A549 treated with Hydrocortisone at 1 μM for 4 hours (cell line): ENCODE data around the gene KLF2. TPM values are rescaled to one million over a fixed set of nuclear protein-coding genes. Genes with fewer than 3 reads are reported as not detected.

Experiments used
- total RNA-seq: library from RNA; stranded (reverse); fragments of 200-300 nt; extraction: Qiagen RNA extraction; gene quantifications from 5 replicates; pipeline ENCODE4 v1.2.3, GENCODE V29; 2022

Gene KLF2
- total RNA-seq, result 15.4 to 33.7 TPM (median 25.2 TPM) in 5 replicates

DNA sequence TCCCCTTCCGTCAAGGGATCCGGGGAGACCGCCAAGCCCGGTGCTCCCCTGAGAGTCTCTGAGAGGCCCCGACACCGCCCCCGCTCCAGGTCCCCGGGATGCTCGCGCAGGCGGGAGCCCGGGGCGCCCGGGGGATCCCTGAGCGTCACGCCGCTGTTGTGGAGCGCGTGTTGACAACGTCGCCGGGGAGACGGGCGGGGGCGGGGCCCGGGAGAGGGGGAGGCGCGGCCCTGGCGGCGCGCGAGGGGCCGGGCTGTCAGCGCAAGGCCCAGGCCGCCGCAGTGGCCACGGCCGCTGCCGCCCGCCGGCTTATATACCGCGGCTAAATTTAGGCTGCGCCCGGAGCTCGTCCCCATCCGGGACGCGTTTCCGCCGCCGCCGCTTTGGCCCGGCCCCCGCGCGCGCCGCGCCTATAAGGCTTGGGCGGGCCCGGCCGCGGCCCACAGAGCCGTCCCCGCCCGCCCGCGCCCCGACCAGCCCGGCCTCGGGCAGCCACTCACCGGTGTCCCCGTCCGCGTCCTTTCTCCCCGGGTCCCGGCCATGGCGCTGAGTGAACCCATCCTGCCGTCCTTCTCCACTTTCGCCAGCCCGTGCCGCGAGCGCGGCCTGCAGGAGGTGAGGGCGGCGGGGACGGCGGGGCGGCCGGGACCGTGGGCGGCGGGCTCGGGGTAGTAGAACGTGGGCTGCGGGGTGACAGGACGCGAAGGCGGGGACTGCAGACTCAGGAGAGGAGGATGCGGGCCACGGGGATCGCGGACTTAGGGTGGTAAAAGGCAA is at the start of gene KLF2:
Gene KLF2, plus strand, starts transcription at position 443 of the 777 bp plus-strand sequence. Its CDS starts 98 bp downstream, at position 541.

Other genes starting within 250 kb of the KLF2 start
- gene TPM4, start 248.3 kb upstream of the KLF2 start, total RNA-seq, result 389 to 533 TPM (median 474 TPM) in 5 replicates
- gene RAB8A, start 212.9 kb upstream of the KLF2 start, total RNA-seq, result 48.6 to 105 TPM (median 50.6 TPM) in 5 replicates
- gene HSH2D, start 181.1 kb upstream of the KLF2 start, total RNA-seq, result not detected in 5 replicates
- gene CIB3, start 151.3 kb upstream of the KLF2 start, total RNA-seq, result not detected in 5 replicates
- 91.4 to 97.8 TPM (median 95.3 TPM) in 5 replicates for gene FAM32A, start 139.4 kb upstream of the KLF2 start, total RNA-seq
- 62.9 to 70.0 TPM (median 67.0 TPM) in 5 replicates for gene AP1M1, start 126.9 kb upstream of the KLF2 start, total RNA-seq
- gene EPS15L1, start 147.1 kb downstream of the KLF2 start, total RNA-seq, result 14.2 to 17.9 TPM (median 16.1 TPM) in 5 replicates
- gene CALR3, start 171.3 kb downstream of the KLF2 start, total RNA-seq, result 0.15 TPM in 1 of 5 replicates, not detected in the others
- gene C19orf44, start 171.6 kb downstream of the KLF2 start, total RNA-seq, result 2.5 to 3.4 TPM (median 2.7 TPM) in 5 replicates
- 27.4 to 31.5 TPM (median 30.1 TPM) in 5 replicates for gene CHERP, start 217.6 kb downstream of the KLF2 start, total RNA-seq
- 18.1 to 19.8 TPM (median 19.1 TPM) in 5 replicates for gene SLC35E1, start 247.6 kb downstream of the KLF2 start, total RNA-seq